NT2/D1 (cell line): ENCODE measurements around the gene BST1.

Experiments
- DNase-seq: peaks from one replicate; pipeline ENCODE4 v3.0.0-alpha.2; 2011; ENCODE audit warnings: low read depth, low spot score
- H3K27me3 ChIP-seq: 2 replicates; pipeline ENCODE4 v1.6.0; 2011; ENCODE audit warnings: mild to moderate bottlenecking; ENCODE audit not compliant: insufficient read length, insufficient read depth
- H3K36me3 ChIP-seq: 2 replicates; pipeline ENCODE4 v1.6.1; 2011; ENCODE audit warnings: mild to moderate bottlenecking, low read length, mixed read lengths; ENCODE audit not compliant: insufficient read depth, insufficient read length
- H3K4me1 ChIP-seq: 2 replicates; pipeline ENCODE4 v1.5.1; 2011; ENCODE audit not compliant: insufficient read depth, insufficient read length
- H3K4me3 ChIP-seq: 2 replicates; pipeline ENCODE4 v1.5.1; 2011; ENCODE audit warnings: low read depth; ENCODE audit not compliant: insufficient read length
- H3K9ac ChIP-seq: 2 replicates; pipeline ENCODE4 v1.6.0; 2011; ENCODE audit warnings: low read depth; ENCODE audit not compliant: insufficient read length
- H3K9me3 ChIP-seq: 2 replicates; pipeline ENCODE4 v1.5.1; 2011; ENCODE audit warnings: mild to moderate bottlenecking, low read length; ENCODE audit not compliant: insufficient read depth
- SUZ12 ChIP-seq: IDR thresholded peaks from 2 replicates; pipeline ENCODE4 v1.6.1; 2011; ENCODE audit not compliant: insufficient read length, insufficient read depth; ENCODE audit errors: extremely low read depth
- YY1 ChIP-seq: IDR thresholded peaks from 2 replicates; pipeline ENCODE4 v1.6.1; 2011; ENCODE audit not compliant: insufficient read length, insufficient read depth
- ZNF274 ChIP-seq: IDR thresholded peaks from 2 replicates; pipeline ENCODE4 v1.6.1; 2011; ENCODE audit warnings: mild to moderate bottlenecking, low read depth, low read length

The BST1 gene

GRCh38 chr4:15744016-15744545 is 41.2 kb downstream of the BST1 start:
- Histone ChIP-seq H3K9ac (no peak overlapping the region), H3K27me3 (no peaks in the 10 kb centered on the region), H3K9me3 (peaks cover 35% of the 10 kb centered on the region), H3K4me1 (no peaks in the 10 kb centered on the region), H3K36me3 (no peaks in the 10 kb centered on the region), H3K4me3 (no peak overlapping the region)
- TF ChIP-seq ZNF274 (no peak), SUZ12 (no peak), YY1 (no peak)
- DNase-seq: no peak

- Histone ChIP-seq H3K4me3 (no peak overlapping the region), H3K27me3 (no peaks in the 10 kb centered on the region), H3K9me3 (peaks cover 26% of the 10 kb centered on the region), H3K36me3 (no peaks in the 10 kb centered on the region), H3K4me1 (no peaks in the 10 kb centered on the region), H3K9ac (no peak overlapping the region)
- TF ChIP-seq SUZ12 (no peak), ZNF274 (no peak), YY1 (no peak)
- no peak for DNase-seq
These were observed 43.2 kb downstream of the BST1 start for GRCh38 chr4:15746110-15746509.

DNA sequence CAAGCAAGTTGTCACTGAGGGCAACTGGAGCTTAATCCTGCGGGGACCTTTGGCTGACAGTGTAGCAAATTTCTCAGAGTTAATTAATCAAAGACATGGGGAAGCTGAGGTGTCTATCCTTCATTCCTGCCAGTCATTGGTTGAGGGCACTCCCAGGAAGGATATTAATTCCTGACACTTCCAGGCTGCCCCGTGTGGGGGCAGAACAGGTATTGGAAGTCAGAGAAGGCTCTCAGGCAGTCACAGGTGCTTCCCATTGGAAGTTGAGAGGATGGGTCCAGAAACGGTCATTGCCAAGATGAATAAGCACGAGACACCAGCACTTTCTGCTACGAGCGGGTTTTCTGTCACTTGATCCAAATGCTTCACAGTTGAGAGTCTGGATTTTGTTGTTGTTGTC is 46.1 kb downstream of the BST1 start:
- no peak overlapping the region for H3K9ac ChIP-seq
- peaks cover 5% of the 10 kb centered on the region for H3K4me1 ChIP-seq
- DNase-seq: no peak

DNA sequence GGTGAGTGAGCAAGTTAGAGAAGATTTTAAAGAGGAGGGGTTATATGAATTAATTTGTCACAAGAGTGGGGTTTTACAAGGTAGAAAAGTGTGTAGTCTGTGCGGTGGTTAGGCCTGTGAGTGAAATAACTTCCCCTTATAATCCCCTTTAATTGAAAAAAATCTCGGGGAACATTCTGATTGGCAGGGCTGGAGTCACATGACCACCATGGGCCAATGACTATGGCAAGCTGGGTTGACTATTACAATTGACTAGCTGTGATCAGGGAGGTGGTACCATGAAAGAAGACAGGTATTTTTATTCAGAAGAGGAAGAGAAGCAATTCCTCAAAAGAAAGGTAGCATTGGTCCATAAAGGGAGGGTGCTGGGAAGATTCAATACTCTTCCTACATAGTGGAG is 48.3 kb downstream of the BST1 start:
- Histone ChIP-seq H3K9me3 (no peaks in the 10 kb centered on the region), H3K4me3 (no peak overlapping the region), H3K9ac (no peak overlapping the region), H3K27me3 (no peaks in the 10 kb centered on the region), H3K36me3 (no peaks in the 10 kb centered on the region), H3K4me1 (peaks cover 5% of the 10 kb centered on the region)
- TF ChIP-seq YY1 (no peak), SUZ12 (no peak), ZNF274 (no peak)
- DNase-seq: no peak

More for the DNA sequence above, 46.1 kb downstream of the BST1 start:
- H3K4me3 ChIP-seq: no peak overlapping the region
- no peak for TF ChIP-seq YY1
- no peak for TF ChIP-seq SUZ12
- no peak for TF ChIP-seq ZNF274
- no peaks in the 10 kb centered on the region for H3K27me3 ChIP-seq
- H3K9me3 ChIP-seq: no peaks in the 10 kb centered on the region; the same call in 1 of the 2 replicates
- no peaks in the 10 kb centered on the region for H3K36me3 ChIP-seq

- DNase-seq: no peak
- Histone ChIP-seq H3K9me3 (no peaks in the 10 kb centered on the region), H3K27me3 (no peaks in the 10 kb centered on the region), H3K9ac (no peak overlapping the region), H3K36me3 (no peaks in the 10 kb centered on the region), H3K4me1 (peaks cover 5% of the 10 kb centered on the region), H3K4me3 (no peak overlapping the region)
- TF ChIP-seq ZNF274 (no peak), YY1 (no peak), SUZ12 (no peak)
These were observed 50.2 kb downstream of the BST1 start for GRCh38 chr4:15753081-15753480.

GRCh38 chr4:15753786-15754185 is 50.9 kb downstream of the BST1 start:
- Histone ChIP-seq H3K4me1 (peaks cover 5% of the 10 kb centered on the region), H3K27me3 (no peaks in the 10 kb centered on the region), H3K9me3 (no peaks in the 10 kb centered on the region), H3K4me3 (no peak overlapping the region), H3K9ac (no peak overlapping the region), H3K36me3 (no peaks in the 10 kb centered on the region)
- DNase-seq: no peak
- TF ChIP-seq SUZ12 (no peak), YY1 (no peak), ZNF274 (no peak)

- Histone ChIP-seq H3K9ac (no peak overlapping the region), H3K9me3 (no peaks in the 10 kb centered on the region), H3K4me3 (no peak overlapping the region), H3K36me3 (no peaks in the 10 kb centered on the region), H3K4me1 (peaks cover 5% of the 10 kb centered on the region), H3K27me3 (no peaks in the 10 kb centered on the region)
- DNase-seq: no peak
- TF ChIP-seq YY1 (no peak), SUZ12 (no peak), ZNF274 (no peak)
These were observed 51.5 kb downstream of the BST1 start for GRCh38 chr4:15754323-15754722.
